Measurements from ENCODE around the gene NHP2.

Gene NHP2

GRCh38 chr5:178153530-178154340, at the start of gene NHP2:
Gene NHP2, minus strand, starts transcription at chr5:178153885. Its CDS starts 68 bp downstream, at chr5:178153817.
- TF ChIP-seq EP300 (IDR thresholded peaks at IDR 0.05; ENCODE audit: borderline replicate concordance) (no peak), CREB1 (IDR thresholded peaks at IDR 0.05; ENCODE audit: low read depth) (peak; percentile 96), YY1 (IDR thresholded peaks at IDR 0.05; ENCODE audit: low read depth) (no peak), FOXM1 (IDR thresholded peaks at IDR 0.05; ENCODE audit: borderline replicate concordance, low read depth) (no peak), USF1 (IDR thresholded peaks at IDR 0.05) (peak; percentile 58), EGR1 (IDR thresholded peaks at IDR 0.05) (no peak), TAF1 (IDR thresholded peaks at IDR 0.05; ENCODE audit: low read depth) (no peak; the same call in 1 of the 2 replicates), NFIC (IDR thresholded peaks at IDR 0.05) (no peak), TCF12 (IDR thresholded peaks at IDR 0.05; ENCODE audit: low read depth) (no peak), CEBPB (IDR thresholded peaks at IDR 0.05) (peak; percentile 61; the same call in 1 of the 2 replicates), TEAD4 (IDR thresholded peaks at IDR 0.05) (0 out of 2 replicates have a peak, but pooled peaks have one; percentile 27), ZBTB7A (IDR thresholded peaks at IDR 0.05; ENCODE audit: low read depth) (no peak)
- TF ChIP-seq, protein P1, sequence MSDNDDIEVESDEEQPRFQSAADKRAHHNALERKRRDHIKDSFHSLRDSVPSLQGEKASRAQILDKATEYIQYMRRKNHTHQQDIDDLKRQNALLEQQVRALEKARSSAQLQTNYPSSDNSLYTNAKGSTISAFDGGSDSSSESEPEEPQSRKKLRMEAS (IDR thresholded peaks at IDR 0.05) = peak; percentile 97
- TF ChIP-seq, protein P2, sequence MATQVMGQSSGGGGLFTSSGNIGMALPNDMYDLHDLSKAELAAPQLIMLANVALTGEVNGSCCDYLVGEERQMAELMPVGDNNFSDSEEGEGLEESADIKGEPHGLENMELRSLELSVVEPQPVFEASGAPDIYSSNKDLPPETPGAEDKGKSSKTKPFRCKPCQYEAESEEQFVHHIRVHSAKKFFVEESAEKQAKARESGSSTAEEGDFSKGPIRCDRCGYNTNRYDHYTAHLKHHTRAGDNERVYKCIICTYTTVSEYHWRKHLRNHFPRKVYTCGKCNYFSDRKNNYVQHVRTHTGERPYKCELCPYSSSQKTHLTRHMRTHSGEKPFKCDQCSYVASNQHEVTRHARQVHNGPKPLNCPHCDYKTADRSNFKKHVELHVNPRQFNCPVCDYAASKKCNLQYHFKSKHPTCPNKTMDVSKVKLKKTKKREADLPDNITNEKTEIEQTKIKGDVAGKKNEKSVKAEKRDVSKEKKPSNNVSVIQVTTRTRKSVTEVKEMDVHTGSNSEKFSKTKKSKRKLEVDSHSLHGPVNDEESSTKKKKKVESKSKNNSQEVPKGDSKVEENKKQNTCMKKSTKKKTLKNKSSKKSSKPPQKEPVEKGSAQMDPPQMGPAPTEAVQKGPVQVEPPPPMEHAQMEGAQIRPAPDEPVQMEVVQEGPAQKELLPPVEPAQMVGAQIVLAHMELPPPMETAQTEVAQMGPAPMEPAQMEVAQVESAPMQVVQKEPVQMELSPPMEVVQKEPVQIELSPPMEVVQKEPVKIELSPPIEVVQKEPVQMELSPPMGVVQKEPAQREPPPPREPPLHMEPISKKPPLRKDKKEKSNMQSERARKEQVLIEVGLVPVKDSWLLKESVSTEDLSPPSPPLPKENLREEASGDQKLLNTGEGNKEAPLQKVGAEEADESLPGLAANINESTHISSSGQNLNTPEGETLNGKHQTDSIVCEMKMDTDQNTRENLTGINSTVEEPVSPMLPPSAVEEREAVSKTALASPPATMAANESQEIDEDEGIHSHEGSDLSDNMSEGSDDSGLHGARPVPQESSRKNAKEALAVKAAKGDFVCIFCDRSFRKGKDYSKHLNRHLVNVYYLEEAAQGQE (IDR thresholded peaks at IDR 0.05; ENCODE audit: low read depth) = no peak

GRCh38 chr5:178202541-178202940, 48.9 kb upstream of the NHP2 start:
- TF ChIP-seq, protein P1 (IDR thresholded peaks at IDR 0.05) = no peak
- no peak for TF ChIP-seq RAD21 (IDR thresholded peaks at IDR 0.05; ENCODE audit: low read depth)
- TF ChIP-seq EGR1 (IDR thresholded peaks at IDR 0.05) = no peak
- TF ChIP-seq TCF12 (IDR thresholded peaks at IDR 0.05; ENCODE audit: low read depth) = no peak
- no peak for TF ChIP-seq TEAD4 (IDR thresholded peaks at IDR 0.05)
- TF ChIP-seq EP300 (IDR thresholded peaks at IDR 0.05; ENCODE audit: borderline replicate concordance) = no peak
- no peak for TF ChIP-seq ZBTB7A (IDR thresholded peaks at IDR 0.05; ENCODE audit: low read depth)
- TF ChIP-seq, protein P2 (IDR thresholded peaks at IDR 0.05; ENCODE audit: low read depth) = no peak
- no peak for TF ChIP-seq YY1 (IDR thresholded peaks at IDR 0.05; ENCODE audit: low read depth)
- no peak for TF ChIP-seq FOXM1 (IDR thresholded peaks at IDR 0.05; ENCODE audit: borderline replicate concordance, low read depth)
- TF ChIP-seq TAF1 (IDR thresholded peaks at IDR 0.05; ENCODE audit: low read depth) = no peak
- no peak for TF ChIP-seq CEBPB (IDR thresholded peaks at IDR 0.05)
- TF ChIP-seq USF1 (IDR thresholded peaks at IDR 0.05) = no peak
- TF ChIP-seq NFIC (IDR thresholded peaks at IDR 0.05) = no peak
- no peak for TF ChIP-seq CREB1 (IDR thresholded peaks at IDR 0.05; ENCODE audit: low read depth)

DNA sequence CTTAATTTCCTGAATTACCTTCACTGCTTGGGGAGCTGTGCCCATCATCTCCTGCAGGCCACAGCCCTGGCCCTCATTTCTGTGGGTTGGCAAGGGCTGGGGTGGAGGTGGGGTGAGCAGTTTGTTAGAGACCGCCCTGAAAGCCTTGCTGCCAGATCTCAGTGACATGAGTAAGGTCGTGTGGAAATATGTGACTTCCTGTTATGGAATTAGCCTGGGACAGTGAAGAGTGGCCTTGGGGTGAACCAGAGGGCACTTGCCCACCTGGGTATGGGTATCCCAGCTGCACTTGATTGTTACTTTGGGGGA, 48.2 kb upstream of the NHP2 start:
- no peak for TF ChIP-seq CEBPB (IDR thresholded peaks at IDR 0.05)
- TF ChIP-seq ZBTB7A (IDR thresholded peaks at IDR 0.05; ENCODE audit: low read depth) = no peak
- no peak for TF ChIP-seq CREB1 (IDR thresholded peaks at IDR 0.05; ENCODE audit: low read depth)
- no peak for TF ChIP-seq EP300 (IDR thresholded peaks at IDR 0.05; ENCODE audit: borderline replicate concordance)
- TF ChIP-seq TEAD4 (IDR thresholded peaks at IDR 0.05) = no peak
- TF ChIP-seq, protein P1 (IDR thresholded peaks at IDR 0.05) = no peak
- TF ChIP-seq FOXM1 (IDR thresholded peaks at IDR 0.05; ENCODE audit: borderline replicate concordance, low read depth) = no peak
- TF ChIP-seq, protein P2 (IDR thresholded peaks at IDR 0.05; ENCODE audit: low read depth) = no peak
- TF ChIP-seq TCF12 (IDR thresholded peaks at IDR 0.05; ENCODE audit: low read depth) = no peak
- TF ChIP-seq YY1 (IDR thresholded peaks at IDR 0.05; ENCODE audit: low read depth) = no peak
- TF ChIP-seq EGR1 (IDR thresholded peaks at IDR 0.05) = no peak

Data from Ishikawa (cell line).